PFSK-1 (cell line): ENCODE data around the gene CES4A.

Experiments used
- POLR2AphosphoS5 ChIP-seq: IDR thresholded peaks from 2 replicates; pipeline ENCODE4 v1.6.1; 2012; ENCODE audit warnings: low read depth, mild to moderate bottlenecking, control low read depth, low read length, moderate library complexity
- SIN3A ChIP-seq: IDR thresholded peaks from 2 replicates; pipeline ENCODE4 v1.6.1; 2012; ENCODE audit warnings: mild to moderate bottlenecking, low read length, moderate library complexity, borderline replicate concordance; ENCODE audit not compliant: insufficient read depth
- TAF1 ChIP-seq: IDR thresholded peaks from 2 replicates; pipeline ENCODE4 v1.6.1; 2012; ENCODE audit warnings: low read length, control low read depth, borderline replicate concordance; ENCODE audit not compliant: insufficient read depth

DNA sequence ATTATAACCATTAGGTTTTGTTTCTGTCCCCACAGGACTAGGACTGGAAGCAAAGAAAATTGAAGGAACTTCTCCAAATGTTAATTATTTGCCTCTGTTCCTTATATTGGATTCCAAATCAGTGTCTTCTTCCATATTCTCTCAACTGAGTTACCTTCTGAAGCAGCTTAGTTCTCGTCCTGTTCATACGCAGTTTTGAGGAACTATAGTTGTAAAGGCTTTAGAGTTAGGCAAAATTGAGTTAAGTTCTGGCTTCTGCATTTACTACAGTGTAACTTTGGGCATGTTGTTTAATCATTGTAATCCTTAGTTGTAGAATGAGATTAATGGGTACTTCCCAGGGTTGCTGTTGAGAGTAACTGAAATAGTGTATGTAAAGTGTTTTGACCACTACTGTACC, 51.8 kb downstream of the CES4A start:
- TF ChIP-seq POLR2AphosphoS5 (no peak), SIN3A (no peak), TAF1 (no peak)
